GM18867 (cell line): Measurements from ENCODE around the gene SAMHD1.
"Not testable (repeated sequence)": the region's sequence is repeated elsewhere in the genome, so short reads cannot be mapped to it uniquely, and the experiment has no call there.

ENCODE experiments used
- ATAC-seq: cut with Tn5 transposase; IDR thresholded peaks from one replicate; pipeline ENCODE4 v1.9.1; 2021; ENCODE audit warnings: mild to moderate bottlenecking, moderate library complexity; ENCODE audit not compliant: unreplicated experiment

SAMHD1 gene

GRCh38 chr20:36856691-36857635, 94.5 kb downstream of the SAMHD1 start:
- no peak for ATAC-seq

- no peak for ATAC-seq
Measured at GRCh38 chr20:36856195-36856594, 95.3 kb downstream of the SAMHD1 start.

- no peak for ATAC-seq
Measured at GRCh38 chr20:36855241-36855657, 96.3 kb downstream of the SAMHD1 start.

GRCh38 chr20:36854348-36855240, 96.9 kb downstream of the SAMHD1 start:
- ATAC-seq = no peak

- ATAC-seq = peak; percentile 44
Measured at GRCh38 chr20:36852187-36852586, 99.3 kb downstream of the SAMHD1 start.

- ATAC-seq = no peak
Measured at GRCh38 chr20:36851490-36851889, 100.0 kb downstream of the SAMHD1 start.

- no peak for ATAC-seq
Measured at GRCh38 chr20:36850759-36851158, 100.7 kb downstream of the SAMHD1 start.

GRCh38 chr20:36849333-36850065, 102.0 kb downstream of the SAMHD1 start:
- ATAC-seq = no peak

- ATAC-seq = no peak
Measured at GRCh38 chr20:36848677-36849076, 102.8 kb downstream of the SAMHD1 start.

- ATAC-seq = no peak
Measured at GRCh38 chr20:36848078-36848660, 103.3 kb downstream of the SAMHD1 start.

- no peak for ATAC-seq
Measured at GRCh38 chr20:36847710-36848040, 103.8 kb downstream of the SAMHD1 start.

GRCh38 chr20:36847009-36847709, 104.3 kb downstream of the SAMHD1 start:
- no peak for ATAC-seq

GRCh38 chr20:36845288-36845971, 106.1 kb downstream of the SAMHD1 start:
- ATAC-seq = no peak

- ATAC-seq = not testable (repeated sequence)
Measured at GRCh38 chr20:36841030-36841429, 110.5 kb downstream of the SAMHD1 start.
